Activated naive CD8-positive, alpha-beta T cell (primary cell): ENCODE results near the gene TBPL2.
"Not testable (repeated sequence)": the region's sequence is repeated elsewhere in the genome, so short reads cannot be mapped to it uniquely, and the experiment has no call there.

Experiments
- H3K27ac Mint-ChIP-seq: one replicate; pipeline ENCODE4 v1.8.0; 2021; ENCODE audit warnings: mixed read lengths
- H3K27me3 Mint-ChIP-seq: one replicate; pipeline ENCODE4 v1.8.0; 2021; ENCODE audit warnings: mixed read lengths
- H3K36me3 Mint-ChIP-seq: one replicate; pipeline ENCODE4 v1.8.0; 2021; ENCODE audit warnings: mixed read lengths
- H3K4me1 Mint-ChIP-seq: one replicate; pipeline ENCODE4 v1.8.0; 2021; ENCODE audit warnings: low read depth, mixed read lengths
- H3K4me3 Mint-ChIP-seq: one replicate; pipeline ENCODE4 v1.8.0; 2021; ENCODE audit warnings: mild to moderate bottlenecking, mixed read lengths
- H3K9me3 Mint-ChIP-seq: one replicate; pipeline ENCODE4 v1.8.0; 2021; ENCODE audit warnings: low read depth, mixed read lengths

The TBPL2 gene

GRCh38 chr14:55427439-55427838 lies 13.0 kb downstream of the TBPL2 start:
- no peak overlapping the region for H3K4me3 Mint-ChIP-seq
- no peaks in the 10 kb centered on the region for H3K27me3 Mint-ChIP-seq
- no peaks in the 10 kb centered on the region for H3K36me3 Mint-ChIP-seq
- no peak overlapping the region for H3K27ac Mint-ChIP-seq
- H3K9me3 Mint-ChIP-seq: no peaks in the 10 kb centered on the region
- H3K4me1 Mint-ChIP-seq: peaks cover 8% of the 10 kb centered on the region

DNA sequence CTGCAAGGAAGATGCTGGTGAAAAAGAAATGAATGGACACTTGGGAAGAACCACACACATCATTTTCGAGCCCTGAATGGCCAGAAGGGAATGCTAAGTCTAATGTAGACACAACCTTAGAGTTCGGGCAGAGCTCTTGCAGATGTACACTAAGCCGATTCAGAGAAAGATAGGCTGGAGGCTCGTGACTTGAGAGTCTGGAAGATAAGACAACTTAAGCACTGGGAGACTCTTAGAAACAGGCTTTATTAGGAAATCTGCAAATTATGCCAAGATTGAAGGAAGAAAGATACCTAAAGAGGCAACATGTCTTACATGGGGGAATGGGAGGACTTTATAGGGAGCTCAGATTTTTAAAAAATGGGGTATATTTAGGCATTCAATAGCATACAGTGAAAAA lies 13.5 kb downstream of the TBPL2 start:
- no peaks in the 10 kb centered on the region for H3K36me3 Mint-ChIP-seq
- H3K9me3 Mint-ChIP-seq: no peaks in the 10 kb centered on the region
- H3K27ac Mint-ChIP-seq: peak overlapping the region; percentile 1

DNA sequence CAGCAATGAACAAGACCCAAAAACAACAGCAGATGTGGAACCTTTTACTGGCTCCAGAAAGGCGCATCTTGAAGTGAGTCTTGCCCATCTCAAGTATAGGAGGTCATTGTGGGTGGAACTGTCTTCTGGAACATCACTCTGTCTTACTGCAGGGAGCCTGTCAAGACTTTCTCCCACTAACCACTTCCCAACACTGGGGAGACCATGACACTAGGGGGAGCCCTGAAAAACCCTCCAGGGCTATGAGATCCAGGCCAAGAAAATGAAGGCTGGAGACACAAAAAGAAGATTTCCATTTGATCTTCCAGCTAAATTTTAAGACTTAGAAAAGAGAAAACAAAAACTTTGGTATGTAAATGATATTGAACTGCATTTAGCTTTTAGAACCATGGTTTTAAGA lies 15.3 kb downstream of the TBPL2 start:
- Mint-ChIP-seq H3K27me3 (no peaks in the 10 kb centered on the region), H3K4me1 (peaks cover 4% of the 10 kb centered on the region), H3K4me3 (no peak overlapping the region), H3K9me3 (no peaks in the 10 kb centered on the region), H3K36me3 (no peaks in the 10 kb centered on the region), H3K27ac (no peak overlapping the region)

More for the DNA sequence above, 13.5 kb downstream of the TBPL2 start:
- H3K27me3 Mint-ChIP-seq: no peaks in the 10 kb centered on the region
- no peak overlapping the region for H3K4me3 Mint-ChIP-seq
- peaks cover 8% of the 10 kb centered on the region for H3K4me1 Mint-ChIP-seq

DNA sequence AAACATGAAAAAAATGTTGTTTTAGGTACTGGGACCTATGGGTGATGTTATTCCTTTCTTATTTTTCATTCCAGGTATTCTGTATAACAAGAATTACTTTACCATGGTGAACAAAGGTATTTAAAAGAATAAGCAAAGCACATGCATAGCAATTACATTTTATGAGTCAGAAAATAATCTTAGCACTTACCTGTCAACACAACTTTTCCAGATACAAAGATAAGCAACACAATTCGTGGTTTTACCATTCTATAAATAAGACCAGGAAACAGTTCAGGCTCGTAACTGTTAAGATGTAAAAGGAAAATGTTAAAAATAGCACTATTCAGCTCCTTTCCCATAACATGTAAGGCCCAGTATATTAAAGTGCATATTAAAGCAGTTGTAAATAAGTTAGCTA lies 16.4 kb downstream of the TBPL2 start:
- H3K4me3 Mint-ChIP-seq: no peak overlapping the region
- H3K27ac Mint-ChIP-seq: no peak overlapping the region
- H3K9me3 Mint-ChIP-seq: no peaks in the 10 kb centered on the region
- no peaks in the 10 kb centered on the region for H3K36me3 Mint-ChIP-seq
- no peaks in the 10 kb centered on the region for H3K4me1 Mint-ChIP-seq
- H3K27me3 Mint-ChIP-seq: no peaks in the 10 kb centered on the region

DNA sequence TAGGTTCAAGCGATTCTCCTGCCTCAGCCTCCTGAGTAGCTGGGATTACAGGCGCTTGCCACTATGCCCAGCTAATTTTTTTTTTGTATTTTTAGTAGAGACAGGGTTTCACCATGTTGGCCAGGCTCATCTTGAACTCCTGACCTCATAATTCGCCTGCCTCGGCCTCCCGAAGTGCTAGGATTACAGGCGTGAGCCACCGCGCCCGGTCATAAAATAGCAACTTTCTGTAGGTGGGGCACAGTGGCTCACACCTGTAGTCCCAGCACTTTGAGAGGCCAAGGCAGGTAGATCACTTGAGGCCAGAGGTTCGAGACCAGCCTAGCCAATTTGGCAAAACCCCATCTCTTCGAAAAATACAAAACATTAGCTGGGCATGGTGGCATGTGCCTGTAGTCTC lies 18.1 kb downstream of the TBPL2 start:
- not testable (repeated sequence) for H3K4me1 Mint-ChIP-seq, H3K36me3 Mint-ChIP-seq, H3K9me3 Mint-ChIP-seq, H3K27ac Mint-ChIP-seq, H3K27me3 Mint-ChIP-seq, H3K4me3 Mint-ChIP-seq

- no peaks in the 10 kb centered on the region for H3K9me3 Mint-ChIP-seq
- peaks cover 3% of the 10 kb centered on the region for H3K4me1 Mint-ChIP-seq
- H3K27ac Mint-ChIP-seq: no peak overlapping the region
- no peaks in the 10 kb centered on the region for H3K27me3 Mint-ChIP-seq
- H3K4me3 Mint-ChIP-seq: no peak overlapping the region
- no peaks in the 10 kb centered on the region for H3K36me3 Mint-ChIP-seq
Measured at GRCh38 chr14:55419663-55420062, 20.8 kb downstream of the TBPL2 start.

DNA sequence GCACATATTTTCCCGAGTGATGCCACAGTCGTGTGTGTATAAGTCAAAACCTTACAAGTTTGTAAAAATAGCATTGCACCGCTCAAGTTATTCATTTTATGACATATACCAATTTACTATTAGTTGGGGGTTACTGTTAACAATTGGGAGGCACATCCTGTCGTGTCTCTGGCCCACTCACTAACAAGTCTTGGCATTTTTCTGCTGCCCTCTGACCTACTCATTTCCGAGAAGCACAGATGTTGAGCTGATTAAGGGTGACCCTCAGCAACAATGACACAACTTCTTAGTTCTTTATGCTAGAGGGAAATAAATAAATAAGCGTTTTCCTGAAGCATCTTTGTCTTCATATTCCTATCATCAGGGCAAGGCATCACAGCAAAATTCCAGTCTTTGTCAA lies 22.0 kb downstream of the TBPL2 start:
- H3K36me3 Mint-ChIP-seq: no peaks in the 10 kb centered on the region
- no peaks in the 10 kb centered on the region for H3K27me3 Mint-ChIP-seq
- no peak overlapping the region for H3K4me3 Mint-ChIP-seq
- no peaks in the 10 kb centered on the region for H3K9me3 Mint-ChIP-seq
- H3K27ac Mint-ChIP-seq: no peak overlapping the region
- peaks cover 3% of the 10 kb centered on the region for H3K4me1 Mint-ChIP-seq

DNA sequence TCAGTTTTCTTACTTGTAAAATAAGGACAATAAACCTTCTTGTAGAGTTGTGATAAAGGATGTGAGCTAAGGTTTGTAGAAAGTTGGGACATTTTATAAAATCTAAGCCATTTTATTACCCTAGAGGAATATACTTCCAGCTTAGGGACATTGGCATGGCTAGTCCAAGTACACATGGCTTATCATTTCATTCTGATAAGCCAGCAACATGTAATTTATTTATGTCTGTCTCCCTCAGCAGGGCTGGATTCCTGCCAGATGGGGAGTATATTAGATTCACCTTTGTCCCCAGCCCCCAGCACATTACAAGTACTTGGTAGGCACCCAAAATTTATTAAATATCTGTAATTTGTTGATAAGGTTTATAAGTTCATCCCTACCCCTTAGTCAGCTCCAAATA lies 22.5 kb downstream of the TBPL2 start:
- H3K27ac Mint-ChIP-seq: no peak overlapping the region
- H3K27me3 Mint-ChIP-seq: no peaks in the 10 kb centered on the region
- no peaks in the 10 kb centered on the region for H3K36me3 Mint-ChIP-seq
- no peak overlapping the region for H3K4me3 Mint-ChIP-seq
- no peaks in the 10 kb centered on the region for H3K9me3 Mint-ChIP-seq
- H3K4me1 Mint-ChIP-seq: peaks cover 3% of the 10 kb centered on the region

DNA sequence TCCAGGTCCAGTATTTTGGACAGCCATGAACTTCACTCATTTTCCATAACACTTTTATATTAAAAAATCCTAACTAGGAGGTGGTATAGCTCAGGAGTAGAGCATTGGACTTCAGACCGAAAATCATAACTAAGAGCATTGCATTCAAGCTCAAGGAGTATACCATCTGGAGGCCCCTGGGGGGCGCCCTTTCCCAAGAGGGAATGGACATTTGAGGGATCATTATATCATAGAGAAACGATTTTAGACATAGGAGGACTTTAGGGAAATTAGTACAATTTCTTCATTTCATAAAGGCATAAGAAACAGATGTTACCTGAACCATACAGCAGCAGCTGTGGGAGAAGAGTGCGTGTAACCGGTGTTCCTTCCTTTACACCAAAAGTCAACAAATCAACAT lies 23.6 kb downstream of the TBPL2 start:
- no peaks in the 10 kb centered on the region for H3K27me3 Mint-ChIP-seq
- H3K9me3 Mint-ChIP-seq: no peaks in the 10 kb centered on the region
- H3K27ac Mint-ChIP-seq: no peak overlapping the region
- no peaks in the 10 kb centered on the region for H3K36me3 Mint-ChIP-seq
- peaks cover 9% of the 10 kb centered on the region for H3K4me1 Mint-ChIP-seq
- no peak overlapping the region for H3K4me3 Mint-ChIP-seq

GRCh38 chr14:55414551-55414950 lies 25.9 kb downstream of the TBPL2 start:
- peaks cover 26% of the 10 kb centered on the region for H3K4me1 Mint-ChIP-seq
- H3K27me3 Mint-ChIP-seq: no peaks in the 10 kb centered on the region
- H3K4me3 Mint-ChIP-seq: no peak overlapping the region
- no peaks in the 10 kb centered on the region for H3K9me3 Mint-ChIP-seq
- H3K36me3 Mint-ChIP-seq: no peaks in the 10 kb centered on the region
- no peak overlapping the region for H3K27ac Mint-ChIP-seq

GRCh38 chr14:55412676-55413075 lies 27.7 kb downstream of the TBPL2 start:
- H3K27ac Mint-ChIP-seq: peak overlapping the region; percentile 92
- peak overlapping the region; percentile 92 for H3K4me3 Mint-ChIP-seq
- no peaks in the 10 kb centered on the region for H3K9me3 Mint-ChIP-seq
- H3K4me1 Mint-ChIP-seq: peaks cover 38% of the 10 kb centered on the region
- peaks cover under 1% of the 10 kb centered on the region for H3K36me3 Mint-ChIP-seq
- H3K27me3 Mint-ChIP-seq: no peaks in the 10 kb centered on the region

DNA sequence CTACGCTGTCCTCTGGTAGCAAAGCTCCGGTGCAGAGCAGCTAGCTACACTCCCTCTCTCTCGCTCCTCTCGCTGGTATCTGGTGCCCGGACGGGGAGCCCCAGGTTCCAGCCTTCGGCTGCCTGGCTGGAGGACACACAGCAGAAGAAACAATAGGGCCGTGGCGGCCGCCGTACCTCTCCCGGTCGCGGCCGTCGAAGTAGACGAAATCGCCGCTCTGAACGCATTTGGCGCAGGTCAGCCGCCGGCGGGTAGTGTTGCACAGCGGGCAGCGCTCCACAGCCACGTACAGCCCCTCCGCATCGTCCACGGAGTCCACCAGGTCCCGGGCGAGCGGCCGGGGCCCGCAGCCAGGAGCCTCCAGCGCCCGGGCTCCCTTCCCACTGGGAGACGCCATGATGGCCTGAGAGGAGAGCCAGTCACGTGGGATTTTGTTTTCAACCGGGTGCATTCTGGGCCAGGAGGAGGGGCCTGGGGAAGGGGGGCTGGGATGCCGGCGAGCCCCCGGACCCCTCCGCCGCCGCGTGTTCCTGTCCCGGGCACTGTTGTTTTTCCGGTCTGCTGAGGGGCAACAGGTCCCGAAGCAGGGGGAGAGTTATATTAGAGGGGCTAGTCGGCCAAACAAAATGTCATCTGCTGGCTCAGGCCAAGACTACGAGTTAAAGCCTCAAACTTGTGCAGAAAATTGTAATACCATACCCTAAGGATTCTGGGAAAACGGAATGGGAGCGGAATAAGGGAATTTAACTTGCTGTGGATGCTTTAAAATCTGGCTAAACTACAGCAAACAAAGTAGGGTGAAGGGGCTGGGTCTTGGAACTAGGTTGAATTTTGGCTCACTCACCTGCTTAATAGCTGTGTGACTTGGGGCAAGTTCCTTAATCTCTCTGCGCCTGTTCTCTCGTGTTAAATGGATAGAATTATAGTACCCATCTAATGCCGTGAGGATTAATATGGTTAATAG lies 28.7 kb downstream of the TBPL2 start, which contains the start of gene ATG14:
TSS of gene ATG14 (minus strand) at position 405 of the 964 bp plus-strand sequence. CDS start at position 397, 8 bp downstream.
- Mint-ChIP-seq H3K36me3 (peaks cover 3% of the 10 kb centered on the region), H3K9me3 (no peaks in the 10 kb centered on the region), H3K27me3 (no peaks in the 10 kb centered on the region), H3K4me3 (peak within 1 kb of the TSS; percentile 92), H3K4me1 (peaks cover 39% of the 10 kb centered on the region), H3K27ac (peak within 1 kb of the TSS; percentile 92)

DNA sequence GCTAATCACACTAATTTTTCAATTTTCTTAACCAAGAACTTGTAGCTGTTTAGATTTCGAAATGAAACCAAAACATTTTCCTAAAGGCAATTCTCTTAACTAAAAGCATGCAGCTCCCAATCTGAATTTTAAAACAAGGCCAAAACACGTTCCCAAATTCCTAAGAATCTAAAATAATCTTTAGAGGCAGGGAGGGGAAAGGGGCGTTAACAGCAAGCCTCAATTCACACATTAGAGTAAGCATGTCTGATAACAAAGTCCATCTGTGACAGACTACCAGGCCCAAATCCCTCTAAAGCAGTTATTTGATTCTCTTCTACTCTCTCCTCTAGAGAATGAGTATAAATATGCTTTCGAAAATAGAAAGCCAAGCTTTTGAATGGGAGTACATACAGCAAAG lies 29.5 kb downstream of the TBPL2 start:
- H3K4me3 Mint-ChIP-seq: peak overlapping the region; percentile 92
- peaks cover 3% of the 10 kb centered on the region for H3K36me3 Mint-ChIP-seq
- no peaks in the 10 kb centered on the region for H3K9me3 Mint-ChIP-seq
- no peaks in the 10 kb centered on the region for H3K27me3 Mint-ChIP-seq
- peaks cover 43% of the 10 kb centered on the region for H3K4me1 Mint-ChIP-seq
- H3K27ac Mint-ChIP-seq: peak overlapping the region; percentile 92

- Mint-ChIP-seq H3K36me3 (peaks cover 3% of the 10 kb centered on the region), H3K9me3 (no peaks in the 10 kb centered on the region), H3K4me3 (no peak overlapping the region), H3K4me1 (peaks cover 56% of the 10 kb centered on the region), H3K27ac (no peak overlapping the region), H3K27me3 (no peaks in the 10 kb centered on the region)
Measured at GRCh38 chr14:55404173-55404854, 36.1 kb downstream of the TBPL2 start.

DNA sequence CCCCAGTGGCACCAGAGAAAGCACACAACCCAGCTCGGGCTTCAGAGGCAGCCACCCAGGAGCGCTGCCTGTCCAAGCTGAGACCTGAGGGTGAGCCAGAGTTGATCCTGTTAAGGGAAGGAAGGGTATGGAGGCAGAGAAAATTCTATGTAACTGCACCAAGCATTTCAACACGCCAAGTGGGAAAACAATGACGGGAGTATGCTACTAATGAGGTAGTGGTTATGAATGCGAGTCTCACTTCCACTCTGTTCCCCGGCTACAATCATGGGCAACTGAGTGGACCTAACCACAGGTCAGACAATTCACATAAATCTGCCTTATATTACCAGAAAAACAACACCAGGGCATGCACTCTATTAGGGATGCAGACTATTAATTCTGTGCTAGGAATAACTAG lies 38.7 kb downstream of the TBPL2 start:
- H3K27ac Mint-ChIP-seq: no peak overlapping the region
- H3K4me1 Mint-ChIP-seq: peaks cover 46% of the 10 kb centered on the region
- no peaks in the 10 kb centered on the region for H3K9me3 Mint-ChIP-seq
- no peaks in the 10 kb centered on the region for H3K36me3 Mint-ChIP-seq
- no peaks in the 10 kb centered on the region for H3K27me3 Mint-ChIP-seq
- H3K4me3 Mint-ChIP-seq: no peak overlapping the region
